Measurements from ENCODE around the gene CD28. TPM values are rescaled to one million over a fixed set of nuclear protein-coding genes. Genes with fewer than 3 reads are reported as not detected.

The CD28 gene
- total and polyA plus RNA-seq, 2 donors (not counting 3 experiments of a cell fraction or from before 2014, with no cell fraction given): 0.15 TPM; not detected in 1

GRCh38 chr2:203751685-203752271 is 45.3 kb downstream of the CD28 start:
- Histone ChIP-seq H3K27me3 (ENCODE audit: control insufficient read depth in 2 of 2, insufficient read depth in 2 of 2, low read length in 2 of 2) (no peaks in the 10 kb centered on the region), H3K9me1 (replicated peaks; ENCODE audit: control insufficient read depth, extremely low read depth, insufficient read depth, low read length) (no peaks in the 10 kb centered on the region), H4K20me1 (replicated peaks; ENCODE audit: control insufficient read depth, extremely low read depth, insufficient read depth, low read length) (no peaks in the 10 kb centered on the region), H3K4me1 (ENCODE audit: control insufficient read depth, extremely low read depth, insufficient read depth, low read length) (no peaks in the 10 kb centered on the region), H3K79me2 (ENCODE audit: control insufficient read depth, insufficient read depth, low read length) (no peaks in the 10 kb centered on the region), H3K9ac (replicated peaks; ENCODE audit: extremely low read depth, insufficient read depth, low read length) (no peak overlapping the region), H3K9me3 (replicated peaks; ENCODE audit: control insufficient read depth, insufficient read depth, low read length) (no peaks in the 10 kb centered on the region), H3K36me3 (ENCODE audit: control insufficient read depth in 2 of 2, extremely low read depth in 1 of 2, insufficient read depth in 2 of 2, low read length in 2 of 2) (no peaks in the 10 kb centered on the region), H3K4me2 (ENCODE audit: insufficient read depth, low read length) (no peak overlapping the region), H3K4me3 (replicated peaks in 1 of 3; ENCODE audit: insufficient read depth in 1 of 3, low read depth in 1 of 3, low read length in 3 of 3) (no peak overlapping the region), H3K27ac (ENCODE audit: insufficient read depth, low read depth, low read length) (no peak overlapping the region), H2AFZ (ENCODE audit: low read depth, low read length) (no peak overlapping the region)
- POLR2A ChIA-PET: no interaction called here
- intact Hi-C loops (cut with micrococcal nuclease) (no loop called here), dilution Hi-C loops (cut with MboI; ENCODE audit: extremely low pct_ligation_motif_present, low sequenced_read_pairs) (no loop called here)
- FAIRE-seq: no peak
- TF ChIP-seq MAX (IDR thresholded peaks at IDR 0.05; ENCODE audit: insufficient read depth, insufficient read length) (no peak), JUN (IDR thresholded peaks at IDR 0.05; ENCODE audit: borderline replicate concordance, insufficient read depth, insufficient read length, low read depth) (peak; percentile 36)
- DNase-seq (ENCODE audit: low read depth, low spot score): no peak
- CTCF ChIA-PET: no interaction called here
- no TSS peak for BruUV-seq (replicated peaks)

- no peak overlapping the region for H3K4me3 ChIP-seq (replicated peaks in 1 of 3; ENCODE audit: insufficient read depth in 1 of 3, low read depth in 1 of 3, low read length in 3 of 3)
- peaks cover 7% of the 10 kb centered on the region for H3K4me1 ChIP-seq (ENCODE audit: control insufficient read depth, extremely low read depth, insufficient read depth, low read length)
- no peak overlapping the region for H3K27ac ChIP-seq (ENCODE audit: insufficient read depth, low read depth, low read length)
- DNase-seq (ENCODE audit: low read depth, low spot score) (no peak), FAIRE-seq (no peak)
- POLR2A ChIA-PET: no interaction called here
- CTCF ChIA-PET: no interaction called here
- no peaks in the 10 kb centered on the region for H3K9me1 ChIP-seq (replicated peaks; ENCODE audit: control insufficient read depth, extremely low read depth, insufficient read depth, low read length)
- H3K36me3 ChIP-seq (ENCODE audit: control insufficient read depth in 2 of 2, extremely low read depth in 1 of 2, insufficient read depth in 2 of 2, low read length in 2 of 2): no peaks in the 10 kb centered on the region
- no peaks in the 10 kb centered on the region for H4K20me1 ChIP-seq (replicated peaks; ENCODE audit: control insufficient read depth, extremely low read depth, insufficient read depth, low read length)
- H3K9ac ChIP-seq (replicated peaks; ENCODE audit: extremely low read depth, insufficient read depth, low read length): no peak overlapping the region
- intact Hi-C loops (cut with micrococcal nuclease) (no loop called here), dilution Hi-C loops (cut with MboI; ENCODE audit: extremely low pct_ligation_motif_present, low sequenced_read_pairs) (no loop called here)
- no peak overlapping the region for H3K4me2 ChIP-seq (ENCODE audit: insufficient read depth, low read length)
- H3K79me2 ChIP-seq (ENCODE audit: control insufficient read depth, insufficient read depth, low read length): no peaks in the 10 kb centered on the region
- TF ChIP-seq FOS (IDR thresholded peaks at IDR 0.05; ENCODE audit: borderline replicate concordance, insufficient read depth, low read length) (no peak), EZH2 (IDR thresholded peaks at IDR 0.05; ENCODE audit: borderline replicate concordance, low read depth, low read length, severe bottlenecking) (no peak), JUN (IDR thresholded peaks at IDR 0.05; ENCODE audit: borderline replicate concordance, insufficient read depth, insufficient read length, low read depth) (no peak), GATA2 (IDR thresholded peaks at IDR 0.05; ENCODE audit: insufficient read depth, insufficient read length, low read depth, low read length) (no peak), POLR2A (IDR thresholded peaks at IDR 0.05; ENCODE audit: low read depth, low read length) (no peak), MAX (IDR thresholded peaks at IDR 0.05; ENCODE audit: insufficient read depth, insufficient read length) (no peak), MYC (IDR thresholded peaks at IDR 0.05; ENCODE audit: low read depth, low read length) (no peak), CTCF (IDR thresholded peaks at IDR 0.05; ENCODE audit: extremely low read depth in 1 of 2, insufficient read depth in 1 of 2, low read depth in 1 of 2, low read length in 2 of 2) (no peak), POLR2AphosphoS5 (IDR thresholded peaks at IDR 0.05; ENCODE audit: insufficient read depth, low read depth, low read length) (no peak)
- no peaks in the 10 kb centered on the region for H3K27me3 ChIP-seq (ENCODE audit: control insufficient read depth in 2 of 2, insufficient read depth in 2 of 2, low read length in 2 of 2)
- H2AFZ ChIP-seq (ENCODE audit: low read depth, low read length): no peak overlapping the region
- no peaks in the 10 kb centered on the region for H3K9me3 ChIP-seq (replicated peaks; ENCODE audit: control insufficient read depth, insufficient read depth, low read length)
- no TSS peak for BruUV-seq (replicated peaks)
These were observed 49.7 kb downstream of the CD28 start for GRCh38 chr2:203756161-203756560.
